ENCODE data around the gene ZNF827. TPM values are rescaled to one million over a fixed set of nuclear protein-coding genes. Genes with fewer than 3 reads are reported as not detected.

ZNF827 gene
- total and polyA plus RNA-seq, 9 of the 15 experiments (the other 6 are each of a cell fraction or from before 2014, with no cell fraction given) = 0.07 to 0.40 TPM; not detected in 7

DNA sequence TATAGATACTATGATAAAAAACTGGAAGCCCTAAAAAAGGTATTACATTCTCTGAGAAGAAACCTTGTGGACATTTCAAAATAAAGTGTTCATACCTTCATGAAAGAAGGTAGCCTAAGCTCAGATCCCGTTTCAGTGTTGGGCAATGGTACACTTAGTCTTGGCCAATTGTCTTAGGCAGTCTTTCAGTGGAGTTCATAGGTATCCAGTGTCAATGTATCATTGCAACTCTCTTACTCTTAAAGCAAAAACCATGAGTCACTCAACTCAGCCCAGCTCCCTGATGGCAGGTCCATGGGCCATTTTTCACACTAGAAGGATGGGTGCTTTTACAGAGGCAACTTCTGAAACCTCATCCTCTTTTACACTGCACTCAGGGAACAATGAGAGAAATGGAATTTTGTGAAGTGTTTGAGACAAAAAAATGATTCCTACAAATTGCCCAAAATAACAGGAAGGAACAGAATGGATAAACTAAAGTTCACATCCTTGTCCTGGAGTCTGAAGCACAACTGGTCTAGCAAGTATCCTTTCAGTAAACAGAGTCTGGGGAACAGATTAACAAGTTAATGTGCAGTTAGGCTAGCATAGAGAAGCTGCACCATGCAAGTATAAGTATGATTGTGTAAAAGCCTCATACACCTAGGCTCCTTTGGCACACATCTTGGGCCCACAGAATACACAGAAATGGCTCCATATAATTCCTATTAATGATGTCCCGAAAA, 7.0 kb upstream of the ZNF827 start (continued):
- TF ChIP-seq, protein P1, sequence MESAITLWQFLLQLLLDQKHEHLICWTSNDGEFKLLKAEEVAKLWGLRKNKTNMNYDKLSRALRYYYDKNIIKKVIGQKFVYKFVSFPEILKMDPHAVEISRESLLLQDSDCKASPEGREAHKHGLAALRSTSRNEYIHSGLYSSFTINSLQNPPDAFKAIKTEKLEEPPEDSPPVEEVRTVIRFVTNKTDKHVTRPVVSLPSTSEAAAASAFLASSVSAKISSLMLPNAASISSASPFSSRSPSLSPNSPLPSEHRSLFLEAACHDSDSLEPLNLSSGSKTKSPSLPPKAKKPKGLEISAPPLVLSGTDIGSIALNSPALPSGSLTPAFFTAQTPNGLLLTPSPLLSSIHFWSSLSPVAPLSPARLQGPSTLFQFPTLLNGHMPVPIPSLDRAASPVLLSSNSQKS (CRISPR knock-in tag; IDR thresholded peaks at IDR 0.05) = no peak

DNA sequence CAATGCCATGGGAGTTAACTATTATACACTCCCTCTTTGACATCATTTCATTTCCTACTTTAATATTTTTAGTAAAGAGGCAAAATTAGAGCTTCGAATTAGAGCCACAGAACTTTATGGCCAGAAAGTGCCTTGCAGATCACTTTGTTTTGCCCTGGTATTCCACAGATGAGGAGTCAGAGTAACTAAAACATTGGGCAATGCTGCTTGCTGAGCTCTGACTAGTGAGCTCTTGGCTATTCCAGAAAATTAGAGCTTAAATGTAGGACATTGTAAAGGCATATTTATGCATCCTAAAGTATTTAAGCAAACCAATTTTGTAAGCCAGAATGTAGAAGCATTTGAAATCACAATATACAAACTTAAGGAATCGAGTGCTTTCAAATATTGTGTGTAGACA, 6.3 kb upstream of the ZNF827 start:
- Histone ChIP-seq H2AFZ (ENCODE audit: low read depth, low read length) (no peak overlapping the region), H4K20me1 (replicated peaks; ENCODE audit: control insufficient read depth, insufficient read depth, low read length) (no peaks in the 10 kb centered on the region), H3K4me3 (no peak overlapping the region), H3K9ac (ENCODE audit: insufficient read depth in 1 of 2, low read depth in 2 of 2, low read length in 2 of 2) (no peak overlapping the region), H3K4me2 (ENCODE audit: insufficient read depth, low read length) (no peak overlapping the region), H3K9me1 (ENCODE audit: control insufficient read depth, insufficient read depth, low read length) (no peaks in the 10 kb centered on the region), H3K36me3 (ENCODE audit: control insufficient read depth, insufficient read depth, low read length) (no peaks in the 10 kb centered on the region), H3K79me2 (ENCODE audit: control insufficient read depth, insufficient read depth, low read length) (no peaks in the 10 kb centered on the region), H3K27me3 (ENCODE audit: control insufficient read depth in 2 of 2, insufficient read depth in 2 of 2, low read length in 2 of 2) (peaks cover 0 to 4% of the 10 kb centered on the region in 2 experiments; a peak in 2 of 5 replicates), H3K4me1 (replicated peaks in 1 of 2; ENCODE audit: control insufficient read depth in 2 of 2, insufficient read depth in 2 of 2, low read length in 2 of 2) (no peaks in the 10 kb centered on the region), H3K9me3 (replicated peaks; ENCODE audit: control insufficient read depth, insufficient read depth, low read depth, low read length) (no peaks in the 10 kb centered on the region), H3K27ac (ENCODE audit: extremely low read depth, low read depth, low read length) (no peak overlapping the region)
- no TSS peak for BruUV-seq (replicated peaks)
- DNase-seq (ENCODE audit: extremely low read depth in 1 of 4, low spot score in 3 of 4) (no peak), ATAC-seq (no peak), FAIRE-seq (no peak)
- POLR2A ChIA-PET = interaction anchor here (1.0 kb wide), 1 partner anchor 26 kb away, joined by 3 read pairs; no protein-coding TSS in a partner anchor
- intact Hi-C loops (cut with micrococcal nuclease) = no loop called here
- WGBS (ENCODE audit: insufficient coverage, low coverage, missing lambda C conversion rate) = 0% methylated on average over 2 of the region's 2 CpGs
- in situ Hi-C loops (cut with MboI) = no loop called here
- CTCF ChIA-PET (ENCODE audit: low intra/inter-chr PET ratio) = no interaction called here
- TF ChIP-seq ZNF197 (CRISPR knock-in tag; IDR thresholded peaks at IDR 0.05; ENCODE audit: low read depth) (no peak), ADNP (tag; IDR thresholded peaks at IDR 0.05) (no peak), JUN (IDR thresholded peaks at IDR 0.05; ENCODE audit: borderline replicate concordance, low read depth, low read length) (no peak), JUN (CRISPR knock-in tag; IDR thresholded peaks at IDR 0.05; ENCODE audit: borderline replicate concordance) (no peak), MTA2 (IDR thresholded peaks at IDR 0.05; ENCODE audit: low read depth) (no peak), NCOA1 (IDR thresholded peaks at IDR 0.05; ENCODE audit: low read depth) (no peak), HDAC6 (IDR thresholded peaks at IDR 0.05; ENCODE audit: low read depth, low read length) (no peak), SRSF9 (IDR thresholded peaks at IDR 0.05; ENCODE audit: borderline replicate concordance, low read depth, low read length) (no peak), ZNF408 (CRISPR knock-in tag; IDR thresholded peaks at IDR 0.05; ENCODE audit: low read depth) (no peak), TBP (optimal IDR thresholded peaks at IDR 0.05; ENCODE audit: low read depth, low read length) (no peak), TFAP4 (CRISPR knock-in tag; IDR thresholded peaks at IDR 0.05; ENCODE audit: borderline replicate concordance) (no peak), NFYB (IDR thresholded peaks at IDR 0.05; ENCODE audit: extremely low read depth, insufficient read length) (no peak)
- TF ChIP-seq, protein P2, sequence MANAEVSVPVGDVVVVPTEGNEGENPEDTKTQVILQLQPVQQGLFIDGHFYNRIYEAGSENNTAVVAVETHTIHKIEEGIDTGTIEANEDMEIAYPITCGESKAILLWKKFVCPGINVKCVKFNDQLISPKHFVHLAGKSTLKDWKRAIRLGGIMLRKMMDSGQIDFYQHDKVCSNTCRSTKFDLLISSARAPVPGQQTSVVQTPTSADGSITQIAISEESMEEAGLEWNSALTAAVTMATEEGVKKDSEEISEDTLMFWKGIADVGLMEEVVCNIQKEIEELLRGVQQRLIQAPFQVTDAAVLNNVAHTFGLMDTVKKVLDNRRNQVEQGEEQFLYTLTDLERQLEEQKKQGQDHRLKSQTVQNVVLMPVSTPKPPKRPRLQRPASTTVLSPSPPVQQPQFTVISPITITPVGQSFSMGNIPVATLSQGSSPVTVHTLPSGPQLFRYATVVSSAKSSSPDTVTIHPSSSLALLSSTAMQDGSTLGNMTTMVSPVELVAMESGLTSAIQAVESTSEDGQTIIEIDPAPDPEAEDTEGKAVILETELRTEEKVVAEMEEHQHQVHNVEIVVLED (CRISPR knock-in tag; IDR thresholded peaks at IDR 0.05) = no peak
- TF ChIP-seq, protein P3, sequence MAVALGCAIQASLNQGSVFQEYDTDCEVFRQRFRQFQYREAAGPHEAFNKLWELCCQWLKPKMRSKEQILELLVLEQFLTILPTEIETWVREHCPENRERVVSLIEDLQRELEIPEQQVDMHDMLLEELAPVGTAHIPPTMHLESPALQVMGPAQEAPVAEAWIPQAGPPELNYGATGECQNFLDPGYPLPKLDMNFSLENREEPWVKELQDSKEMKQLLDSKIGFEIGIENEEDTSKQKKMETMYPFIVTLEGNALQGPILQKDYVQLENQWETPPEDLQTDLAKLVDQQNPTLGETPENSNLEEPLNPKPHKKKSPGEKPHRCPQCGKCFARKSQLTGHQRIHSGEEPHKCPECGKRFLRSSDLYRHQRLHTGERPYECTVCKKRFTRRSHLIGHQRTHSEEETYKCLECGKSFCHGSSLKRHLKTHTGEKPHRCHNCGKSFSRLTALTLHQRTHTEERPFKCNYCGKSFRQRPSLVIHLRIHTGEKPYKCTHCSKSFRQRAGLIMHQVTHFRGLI (CRISPR knock-in tag; IDR thresholded peaks at IDR 0.05) = no peak

All from K562 (cell line).